ENCODE results near the gene ITGA8.
"Not testable (repeated sequence)": the region's sequence is repeated elsewhere in the genome, so short reads cannot be mapped to it uniquely, and the experiment has no call there.

DNA sequence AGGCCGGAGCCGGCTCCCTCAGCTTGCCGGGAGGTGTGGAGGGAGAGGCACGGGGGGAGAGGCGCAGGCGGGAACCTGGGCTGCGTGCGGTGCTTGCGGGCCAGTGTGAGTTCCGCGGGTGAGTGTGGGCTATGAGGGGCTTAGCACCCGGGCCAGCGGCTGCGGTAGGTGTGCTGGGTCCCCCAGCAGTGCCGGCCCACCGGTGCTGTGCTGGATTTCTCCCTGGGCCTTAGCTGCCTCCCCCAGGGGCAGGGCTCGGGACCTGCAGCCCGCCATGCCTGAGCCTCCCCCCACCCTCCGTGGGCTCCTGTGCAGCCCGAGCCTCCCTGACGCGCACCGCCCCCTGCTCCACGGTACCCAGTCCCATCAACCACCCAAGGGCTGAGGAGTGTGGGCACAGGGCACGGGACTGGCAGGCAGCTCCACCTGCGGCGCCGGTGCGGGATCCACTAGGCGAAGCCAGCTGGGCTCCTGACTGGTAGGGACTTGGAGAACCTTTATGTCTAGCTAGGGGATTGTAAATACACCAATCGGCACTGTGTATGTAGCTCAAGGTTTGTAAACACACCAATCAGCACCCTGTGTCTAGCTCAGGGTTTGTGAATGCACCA lies 184.7 kb downstream of the ITGA8 start:
- TF ChIP-seq, protein P1, sequence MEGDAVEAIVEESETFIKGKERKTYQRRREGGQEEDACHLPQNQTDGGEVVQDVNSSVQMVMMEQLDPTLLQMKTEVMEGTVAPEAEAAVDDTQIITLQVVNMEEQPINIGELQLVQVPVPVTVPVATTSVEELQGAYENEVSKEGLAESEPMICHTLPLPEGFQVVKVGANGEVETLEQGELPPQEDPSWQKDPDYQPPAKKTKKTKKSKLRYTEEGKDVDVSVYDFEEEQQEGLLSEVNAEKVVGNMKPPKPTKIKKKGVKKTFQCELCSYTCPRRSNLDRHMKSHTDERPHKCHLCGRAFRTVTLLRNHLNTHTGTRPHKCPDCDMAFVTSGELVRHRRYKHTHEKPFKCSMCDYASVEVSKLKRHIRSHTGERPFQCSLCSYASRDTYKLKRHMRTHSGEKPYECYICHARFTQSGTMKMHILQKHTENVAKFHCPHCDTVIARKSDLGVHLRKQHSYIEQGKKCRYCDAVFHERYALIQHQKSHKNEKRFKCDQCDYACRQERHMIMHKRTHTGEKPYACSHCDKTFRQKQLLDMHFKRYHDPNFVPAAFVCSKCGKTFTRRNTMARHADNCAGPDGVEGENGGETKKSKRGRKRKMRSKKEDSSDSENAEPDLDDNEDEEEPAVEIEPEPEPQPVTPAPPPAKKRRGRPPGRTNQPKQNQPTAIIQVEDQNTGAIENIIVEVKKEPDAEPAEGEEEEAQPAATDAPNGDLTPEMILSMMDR (conservative IDR thresholded peaks at IDR 0.05; ENCODE audit: low read depth, low read length) = not testable (repeated sequence)
- not testable (repeated sequence) for TF ChIP-seq POLR2A, SMC3 (IDR thresholded peaks at IDR 0.05; ENCODE audit: low read depth, low read length)
